ENCODE measurements around the gene SMIM20.

SMIM20 gene

GRCh38 chr4:25926462-25926861, 12.4 kb downstream of the SMIM20 start:
- no peak for DNase-seq (ENCODE audit: low read depth)

- no peak for DNase-seq (ENCODE audit: low read depth)
These were observed 13.6 kb downstream of the SMIM20 start for GRCh38 chr4:25927361-25928195.

GRCh38 chr4:25928379-25929297, 14.6 kb downstream of the SMIM20 start:
- peak; percentile 46 for DNase-seq (ENCODE audit: low read depth)

- no peak for DNase-seq (ENCODE audit: low read depth)
These were observed 15.3 kb downstream of the SMIM20 start for GRCh38 chr4:25929298-25929686.

GRCh38 chr4:25930731-25931354, 16.8 kb downstream of the SMIM20 start:
- DNase-seq (ENCODE audit: low read depth), result no peak

- DNase-seq (ENCODE audit: low read depth), result no peak
These were observed 22.7 kb downstream of the SMIM20 start for GRCh38 chr4:25936696-25937095.

GRCh38 chr4:25937801-25938200, 23.8 kb downstream of the SMIM20 start:
- DNase-seq (ENCODE audit: low read depth), result peak; percentile 63

GRCh38 chr4:25938366-25938765, 24.3 kb downstream of the SMIM20 start:
- DNase-seq (ENCODE audit: low read depth), result peak; percentile 6

GRCh38 chr4:25938787-25939186, 24.8 kb downstream of the SMIM20 start:
- peak; percentile 81 for DNase-seq (ENCODE audit: low read depth)

GRCh38 chr4:25939330-25939729, 25.3 kb downstream of the SMIM20 start:
- DNase-seq (ENCODE audit: low read depth), result no peak

- DNase-seq (ENCODE audit: low read depth), result no peak
These were observed 27.6 kb downstream of the SMIM20 start for GRCh38 chr4:25941457-25942221.

- DNase-seq (ENCODE audit: low read depth), result no peak
These were observed 29.3 kb downstream of the SMIM20 start for GRCh38 chr4:25943312-25943711.

GRCh38 chr4:25943805-25944204, 29.8 kb downstream of the SMIM20 start:
- no peak for DNase-seq (ENCODE audit: low read depth)

- no peak for DNase-seq (ENCODE audit: low read depth)
These were observed 34.0 kb downstream of the SMIM20 start for GRCh38 chr4:25948051-25948450.

GRCh38 chr4:25949173-25949748, 35.2 kb downstream of the SMIM20 start:
- DNase-seq (ENCODE audit: low read depth), result no peak

- DNase-seq (ENCODE audit: low read depth), result no peak
These were observed 36.0 kb downstream of the SMIM20 start for GRCh38 chr4:25949994-25950393.

GRCh38 chr4:25950461-25951389, 36.7 kb downstream of the SMIM20 start:
- DNase-seq (ENCODE audit: low read depth), result no peak

GRCh38 chr4:25951390-25951952, 37.5 kb downstream of the SMIM20 start:
- no peak for DNase-seq (ENCODE audit: low read depth)

- no peak for DNase-seq (ENCODE audit: low read depth)
These were observed 39.7 kb downstream of the SMIM20 start for GRCh38 chr4:25953740-25954139.

Measured in fibroblast of gingiva (primary cell).